Measurements from ENCODE around the gene SFRP4. TPM values are rescaled to one million over a fixed set of nuclear protein-coding genes. Genes with fewer than 3 reads are reported as not detected.

SFRP4 gene
- total RNA-seq, 1 experiment from 2014 or later, result not detected

- H4K20me1 ChIP-seq (ENCODE audit: control insufficient read depth, insufficient read depth, insufficient read length), result no peaks in the 10 kb centered on the region
- H3K56ac ChIP-seq (ENCODE audit: insufficient read length, low read depth, low read length), result no peak overlapping the region
- H2BK5ac ChIP-seq (ENCODE audit: insufficient read length, low read length), result no peak overlapping the region
- H3K27ac ChIP-seq (ENCODE audit: insufficient read length, low read depth, low read length), result no peak overlapping the region
- H3K27me3 ChIP-seq (ENCODE audit: insufficient read depth, low read length), result no peaks in the 10 kb centered on the region
- WGBS (ENCODE audit: extremely low coverage, insufficient read length, low lambda C conversion rate), result no CpG with 5 or more reads among the region's 2 CpGs
- H3K9me3 ChIP-seq (ENCODE audit: control insufficient read depth, low read depth, low read length), result no peaks in the 10 kb centered on the region
- no peak overlapping the region for H3K4me3 Mint-ChIP-seq
- H2AFZ ChIP-seq (ENCODE audit: low read length), result no peak overlapping the region
- no peak overlapping the region for H3K4me2 ChIP-seq (ENCODE audit: insufficient read depth, insufficient read length, low read length)
- no peak overlapping the region for H2BK15ac ChIP-seq (ENCODE audit: low read depth, low read length)
- TF ChIP-seq CTCF (conservative IDR thresholded peaks at IDR 0.05), result no peak
- H3K23ac ChIP-seq (ENCODE audit: insufficient read length, low read depth, low read length), result no peak overlapping the region
- no peak overlapping the region for H2BK12ac ChIP-seq (ENCODE audit: insufficient read length, low read depth, low read length)
- no peak overlapping the region for H3K27ac Mint-ChIP-seq
- no peak overlapping the region for H2AK5ac ChIP-seq (ENCODE audit: insufficient read length, low read length)
- H3T11ph ChIP-seq (ENCODE audit: low read length), result no peak overlapping the region
- no peaks in the 10 kb centered on the region for H3K79me1 ChIP-seq (ENCODE audit: insufficient read depth, low read depth, low read length, poor library complexity, severe bottlenecking)
- no peak for DNase-seq
- no peaks in the 10 kb centered on the region for H3K4me1 ChIP-seq (ENCODE audit: insufficient read depth, low read length)
- H2BK120ac ChIP-seq (ENCODE audit: low read depth, low read length, poor library complexity, severe bottlenecking), result no peak overlapping the region
- H3K18ac ChIP-seq (ENCODE audit: insufficient read length, low read depth, low read length), result no peak overlapping the region
- no peak overlapping the region for H3K4ac ChIP-seq (ENCODE audit: low read depth, low read length)
- H3K27me3 Mint-ChIP-seq (ENCODE audit: low read depth), result no peaks in the 10 kb centered on the region
- H4K91ac ChIP-seq (ENCODE audit: insufficient read length, low read depth, low read length), result no peak overlapping the region
- H3K4me1 Mint-ChIP-seq, result no peaks in the 10 kb centered on the region
- no peaks in the 10 kb centered on the region for H3K23me2 ChIP-seq (ENCODE audit: insufficient read length, low read depth, low read length, poor library complexity, severe bottlenecking)
- H3K36me3 Mint-ChIP-seq (ENCODE audit: insufficient read depth in 1 of 3, low read depth in 3 of 3), result peaks cover 2 to 7% (median 4%) of the 10 kb centered on the region in 3 experiments; a peak in 5 of 7 replicates
- H3K9ac ChIP-seq (ENCODE audit: extremely low read depth, insufficient read length, low read length), result no peak overlapping the region
- H3K9me3 Mint-ChIP-seq, result peaks cover 6 to 10% of the 10 kb centered on the region in 2 experiments; a peak in 4 of 5 replicates
- no peak overlapping the region for H4K5ac ChIP-seq (ENCODE audit: insufficient read length, low read depth, low read length)
- 0 out of 2 replicates have a peak, but pooled peaks cover 1% of the 10 kb centered on the region for H3K79me2 ChIP-seq (ENCODE audit: insufficient read depth, low read length)
- no peak overlapping the region for H2BK20ac ChIP-seq (ENCODE audit: low read depth, low read length, poor library complexity, severe bottlenecking)
- no peak overlapping the region for H3K14ac ChIP-seq (ENCODE audit: insufficient read depth, low read length)
- H4K8ac ChIP-seq (replicated peaks; ENCODE audit: insufficient read length, low read depth, low read length), result no peak overlapping the region
These were observed 11.3 kb upstream of the SFRP4 start for GRCh38 chr7:37927773-37928444.
